Activated T-cell treated with anti-CD3 and anti-CD28 coated beads, Interleukin-2, amount 50 U/mL, for 4 hours (primary cell): Measurements from ENCODE around the gene NME4. TPM values are rescaled to one million over a fixed set of nuclear protein-coding genes. Genes with fewer than 3 reads are reported as not detected.
"Not testable (repeated sequence)": the region's sequence is repeated elsewhere in the genome, so short reads cannot be mapped to it uniquely, and the experiment has no call there.

Experiments used
- ATAC-seq, 2 donors: fragments of 200-7000 bp; cut with Tn5 transposase; one replicate each; pipeline ENCODE4 v1.10.0; 2021
- DNase-seq: peaks from one replicate; pipeline ENCODE4 v3.0.0-alpha.2; 2020
- H3K27me3 Mint-ChIP-seq: one replicate; pipeline ENCODE4 v1.8.0; 2021; ENCODE audit warnings: low read depth, mixed read lengths
- H3K36me3 Mint-ChIP-seq: one replicate; pipeline ENCODE4 v1.8.0; 2022; ENCODE audit warnings: mixed read lengths; ENCODE audit not compliant: insufficient read depth
- H3K4me1 Mint-ChIP-seq: one replicate; pipeline ENCODE4 v1.8.0; 2021; ENCODE audit warnings: low read depth, mixed read lengths
- H3K4me3 Mint-ChIP-seq: one replicate; pipeline ENCODE4 v1.8.0; 2021; ENCODE audit warnings: mild to moderate bottlenecking, moderate library complexity, mixed read lengths
- H3K9me3 Mint-ChIP-seq: one replicate; pipeline ENCODE4 v1.8.0; 2021; ENCODE audit warnings: mixed read lengths
- total RNA-seq, 3 donors: library from RNA; stranded (reverse); gene quantifications; one replicate each; pipeline ENCODE4 v1.2.1, GENCODE V29; 2021

Gene NME4
- total RNA-seq, 3 donors from 2014 or later: 46.1 to 78.9 (median 52.7) TPM

DNA sequence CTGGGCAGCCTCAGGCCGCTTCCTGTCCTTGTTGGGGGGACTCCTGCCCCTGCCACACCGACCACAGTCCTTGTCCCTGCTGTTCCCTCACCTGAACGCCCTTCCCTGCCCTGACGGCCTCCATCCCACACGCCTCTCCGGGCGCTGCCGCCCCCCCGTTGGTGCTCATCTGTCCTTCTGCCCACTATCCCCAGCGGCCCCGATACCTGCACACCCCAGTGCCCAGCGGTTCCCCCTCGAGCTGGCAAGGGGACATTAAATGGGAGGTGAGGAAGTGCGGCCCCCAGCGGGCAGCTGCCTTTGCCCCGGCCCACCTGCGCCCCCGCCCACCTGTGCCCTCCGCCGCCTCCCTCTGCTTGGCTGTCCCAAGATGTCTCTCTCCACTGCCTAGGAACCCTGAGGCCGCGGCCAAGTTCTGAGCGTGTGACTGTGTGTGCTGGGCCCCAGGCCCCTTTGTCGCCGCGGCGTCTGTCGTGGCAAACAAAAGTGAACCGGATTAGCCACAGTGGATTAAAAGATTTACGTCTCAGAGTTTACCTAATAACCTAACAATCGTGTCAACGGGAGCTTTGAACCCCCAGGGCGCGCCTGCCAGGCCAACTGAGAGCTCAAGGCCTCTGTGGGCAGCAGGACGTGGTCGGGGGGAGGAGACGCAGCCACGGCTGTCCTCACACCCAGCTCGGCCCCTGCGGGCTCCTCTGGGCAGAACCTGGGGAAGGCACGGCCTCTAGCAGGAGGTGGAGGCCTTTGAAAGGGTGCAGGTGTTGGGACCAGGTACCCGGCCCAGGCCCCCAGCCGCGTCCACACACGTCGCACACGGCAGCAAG is 36.9 kb upstream of the NME4 start:
- no peaks in the 10 kb centered on the region for H3K9me3 Mint-ChIP-seq
- peaks cover 8% of the 10 kb centered on the region for H3K27me3 Mint-ChIP-seq
- no peaks in the 10 kb centered on the region for H3K36me3 Mint-ChIP-seq
- DNase-seq (no peak), ATAC-seq (no peak)
- peaks cover 13% of the 10 kb centered on the region for H3K4me1 Mint-ChIP-seq
- no peak overlapping the region for H3K4me3 Mint-ChIP-seq

DNA sequence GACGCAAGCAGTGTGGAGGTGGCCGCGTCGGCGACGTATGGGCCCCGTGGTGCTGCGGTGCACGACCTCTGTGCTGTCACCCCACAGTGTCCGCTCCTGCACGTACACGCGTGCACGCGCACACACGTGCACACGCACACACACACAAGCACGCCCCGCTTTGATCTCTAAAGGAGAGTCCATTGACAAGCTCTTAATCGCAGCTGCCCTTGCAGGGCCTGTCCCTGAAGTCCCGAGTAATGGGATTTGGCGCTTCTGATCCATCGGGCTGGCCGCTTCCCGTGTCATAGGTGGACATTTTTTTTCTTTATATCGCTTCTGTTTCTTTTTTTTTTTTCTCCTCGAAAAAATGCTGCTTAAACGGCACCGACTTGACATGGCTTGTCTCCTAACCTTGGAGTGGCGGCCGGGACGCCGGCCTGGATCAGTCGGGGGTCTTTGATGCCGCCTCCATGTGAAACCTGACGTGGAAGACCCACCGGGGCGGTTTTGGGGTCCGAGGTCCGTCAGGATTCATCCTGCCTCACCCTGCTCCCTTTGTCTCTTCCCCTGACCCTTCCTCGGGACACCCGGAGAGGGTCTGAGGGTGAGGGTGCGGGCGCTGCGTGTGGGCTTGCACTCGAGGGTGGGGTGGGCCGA is 36.2 kb upstream of the NME4 start:
- DNase-seq (no peak), ATAC-seq (no peak)
- H3K4me1 Mint-ChIP-seq: peaks cover 6% of the 10 kb centered on the region
- no peaks in the 10 kb centered on the region for H3K36me3 Mint-ChIP-seq
- H3K4me3 Mint-ChIP-seq: no peak overlapping the region
- H3K9me3 Mint-ChIP-seq: no peaks in the 10 kb centered on the region
- H3K27me3 Mint-ChIP-seq: peaks cover 8% of the 10 kb centered on the region

DNA sequence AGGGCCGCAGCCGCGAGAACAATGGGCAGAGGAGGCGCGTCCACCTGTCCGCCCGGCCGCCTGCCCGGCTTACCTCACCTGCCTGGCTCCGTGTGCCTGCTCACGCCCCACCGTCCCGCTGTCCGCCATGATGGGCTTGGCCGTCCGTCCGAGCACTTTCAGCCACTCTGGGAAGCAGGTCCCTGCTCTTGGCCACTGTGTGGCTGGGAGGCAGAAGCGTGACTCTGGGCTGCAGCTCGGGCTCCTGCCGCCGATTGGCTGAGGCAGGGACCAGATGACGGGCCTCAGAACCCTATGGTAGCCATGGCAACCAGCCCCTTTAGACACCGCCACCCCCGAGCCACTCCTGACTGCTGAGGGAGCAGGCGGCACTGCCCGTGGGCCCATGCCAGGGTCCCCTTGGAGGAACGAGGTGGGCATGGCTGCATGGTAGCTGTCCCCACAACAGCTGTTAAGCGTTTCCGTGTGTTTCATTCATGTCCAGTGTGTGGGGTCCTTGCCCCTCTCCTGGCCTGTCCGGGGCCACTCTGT is 35.6 kb upstream of the NME4 start:
- Mint-ChIP-seq H3K4me1 (peaks cover 4% of the 10 kb centered on the region), H3K4me3 (no peak overlapping the region), H3K9me3 (no peaks in the 10 kb centered on the region), H3K36me3 (no peaks in the 10 kb centered on the region), H3K27me3 (peaks cover 8% of the 10 kb centered on the region)
- ATAC-seq: no peak
- DNase-seq: no peak

GRCh38 chr16:361872-362701 is 34.9 kb upstream of the NME4 start:
- Mint-ChIP-seq H3K4me1 (peaks cover 2% of the 10 kb centered on the region), H3K9me3 (no peaks in the 10 kb centered on the region), H3K27me3 (peaks cover 8% of the 10 kb centered on the region), H3K4me3 (no peak overlapping the region), H3K36me3 (peaks cover 5% of the 10 kb centered on the region)
- DNase-seq (peak; percentile 70), ATAC-seq (peak; percentile 94 to 95)

- not testable (repeated sequence) for DNase-seq, H3K27me3 Mint-ChIP-seq, H3K4me1 Mint-ChIP-seq, H3K36me3 Mint-ChIP-seq, ATAC-seq, H3K9me3 Mint-ChIP-seq, H3K4me3 Mint-ChIP-seq
These were observed 34.3 kb upstream of the NME4 start for GRCh38 chr16:362702-362999.

DNA sequence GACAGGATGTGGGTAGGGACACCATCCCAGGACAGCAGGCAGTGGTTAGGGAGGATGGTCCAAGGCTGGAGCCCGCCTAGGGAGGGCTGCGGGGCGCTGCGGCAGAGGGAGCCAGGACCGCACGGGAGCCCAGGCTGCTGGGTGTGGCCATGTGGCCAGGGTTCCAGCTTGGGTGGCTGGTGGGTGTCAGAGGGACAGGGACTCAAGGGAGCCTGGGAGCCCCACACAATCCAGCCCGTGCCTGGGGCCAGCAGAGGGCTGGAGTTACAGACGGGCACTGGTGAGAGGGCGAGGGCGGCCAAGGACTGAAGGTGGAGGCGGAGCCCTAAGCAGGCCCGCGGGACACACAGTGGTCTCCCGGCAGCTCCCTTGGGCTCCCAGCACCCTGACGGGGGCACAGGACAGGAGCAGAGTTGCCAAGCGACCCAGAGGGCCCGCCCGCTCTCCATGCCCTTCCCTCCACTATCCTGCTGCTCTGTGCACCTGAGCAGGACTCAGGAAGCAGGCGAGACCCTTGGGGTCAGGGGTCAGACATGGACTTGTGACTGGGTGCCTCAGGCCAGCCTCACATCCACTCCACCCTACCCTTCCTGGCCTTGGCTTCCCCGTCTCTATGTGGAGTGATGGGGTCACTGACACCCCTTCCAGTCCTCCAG is 33.8 kb upstream of the NME4 start:
- no peak overlapping the region for H3K4me3 Mint-ChIP-seq
- DNase-seq: no peak
- peaks cover 8% of the 10 kb centered on the region for H3K27me3 Mint-ChIP-seq
- H3K9me3 Mint-ChIP-seq: no peaks in the 10 kb centered on the region
- peaks cover 6% of the 10 kb centered on the region for H3K36me3 Mint-ChIP-seq
- peaks cover 2% of the 10 kb centered on the region for H3K4me1 Mint-ChIP-seq
- ATAC-seq: no peak

DNA sequence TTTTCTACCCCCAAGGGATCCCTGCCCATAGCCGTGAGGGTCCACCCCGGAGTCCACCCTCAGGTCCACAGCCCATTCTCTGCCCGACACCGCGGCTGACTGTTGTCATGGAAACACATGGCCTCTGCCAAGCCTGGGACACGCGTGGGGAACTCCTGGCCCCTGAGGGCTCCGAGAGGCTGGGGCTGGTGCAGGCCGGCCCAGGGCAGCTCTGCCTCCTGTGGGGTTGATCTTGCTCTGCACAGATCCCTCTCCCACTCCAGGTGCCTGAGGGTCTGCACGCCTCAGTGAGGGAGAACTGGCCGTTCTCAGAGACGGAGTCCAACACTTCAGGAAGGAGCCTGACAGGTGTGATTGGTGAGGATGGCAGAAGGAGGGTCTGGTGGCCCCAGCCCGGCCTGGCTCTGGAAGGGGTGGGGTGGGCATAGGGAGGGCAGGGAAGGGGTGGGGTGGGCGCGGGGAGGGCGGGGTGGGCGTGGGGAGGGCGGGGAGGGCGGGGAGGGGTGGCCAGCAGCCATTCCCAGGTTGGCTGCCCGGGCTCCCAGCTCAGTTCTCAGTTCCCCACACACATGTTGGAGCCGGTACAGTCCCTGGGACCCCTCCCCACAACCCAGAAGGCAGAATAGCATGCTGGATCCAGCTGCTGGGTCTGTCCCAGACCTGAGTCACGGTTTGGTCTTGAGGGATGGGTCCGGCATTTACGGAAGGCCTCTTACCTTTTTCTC is 33.1 kb upstream of the NME4 start:
- DNase-seq (no peak), ATAC-seq (no peak)
- peaks cover 6% of the 10 kb centered on the region for H3K36me3 Mint-ChIP-seq
- no peak overlapping the region for H3K4me3 Mint-ChIP-seq
- peaks cover 2% of the 10 kb centered on the region for H3K4me1 Mint-ChIP-seq
- no peaks in the 10 kb centered on the region for H3K9me3 Mint-ChIP-seq
- peaks cover 8% of the 10 kb centered on the region for H3K27me3 Mint-ChIP-seq

GRCh38 chr16:364595-365491 is 32.2 kb upstream of the NME4 start:
- Mint-ChIP-seq H3K36me3 (peaks cover 6% of the 10 kb centered on the region), H3K4me1 (peaks cover 7% of the 10 kb centered on the region), H3K27me3 (peaks cover 8% of the 10 kb centered on the region), H3K9me3 (no peaks in the 10 kb centered on the region), H3K4me3 (no peak overlapping the region)
- DNase-seq (no peak), ATAC-seq (no peak)

- ATAC-seq: no peak
- peaks cover 6% of the 10 kb centered on the region for H3K36me3 Mint-ChIP-seq
- H3K27me3 Mint-ChIP-seq: peaks cover 8% of the 10 kb centered on the region
These were observed 30.5 kb upstream of the NME4 start for GRCh38 chr16:366476-366875.

GRCh38 chr16:367333-367903 is 29.6 kb upstream of the NME4 start:
- no peak overlapping the region for H3K4me3 Mint-ChIP-seq
- ATAC-seq (no peak), DNase-seq (no peak)
- peaks cover 5% of the 10 kb centered on the region for H3K27me3 Mint-ChIP-seq
- H3K9me3 Mint-ChIP-seq: no peaks in the 10 kb centered on the region
- peaks cover 6% of the 10 kb centered on the region for H3K36me3 Mint-ChIP-seq
- H3K4me1 Mint-ChIP-seq: peaks cover 14% of the 10 kb centered on the region

More at GRCh38 chr16:366476-366875, 30.5 kb upstream of the NME4 start:
- peaks cover 16% of the 10 kb centered on the region for H3K4me1 Mint-ChIP-seq
- DNase-seq: no peak
- no peak overlapping the region for H3K4me3 Mint-ChIP-seq
- no peaks in the 10 kb centered on the region for H3K9me3 Mint-ChIP-seq

DNA sequence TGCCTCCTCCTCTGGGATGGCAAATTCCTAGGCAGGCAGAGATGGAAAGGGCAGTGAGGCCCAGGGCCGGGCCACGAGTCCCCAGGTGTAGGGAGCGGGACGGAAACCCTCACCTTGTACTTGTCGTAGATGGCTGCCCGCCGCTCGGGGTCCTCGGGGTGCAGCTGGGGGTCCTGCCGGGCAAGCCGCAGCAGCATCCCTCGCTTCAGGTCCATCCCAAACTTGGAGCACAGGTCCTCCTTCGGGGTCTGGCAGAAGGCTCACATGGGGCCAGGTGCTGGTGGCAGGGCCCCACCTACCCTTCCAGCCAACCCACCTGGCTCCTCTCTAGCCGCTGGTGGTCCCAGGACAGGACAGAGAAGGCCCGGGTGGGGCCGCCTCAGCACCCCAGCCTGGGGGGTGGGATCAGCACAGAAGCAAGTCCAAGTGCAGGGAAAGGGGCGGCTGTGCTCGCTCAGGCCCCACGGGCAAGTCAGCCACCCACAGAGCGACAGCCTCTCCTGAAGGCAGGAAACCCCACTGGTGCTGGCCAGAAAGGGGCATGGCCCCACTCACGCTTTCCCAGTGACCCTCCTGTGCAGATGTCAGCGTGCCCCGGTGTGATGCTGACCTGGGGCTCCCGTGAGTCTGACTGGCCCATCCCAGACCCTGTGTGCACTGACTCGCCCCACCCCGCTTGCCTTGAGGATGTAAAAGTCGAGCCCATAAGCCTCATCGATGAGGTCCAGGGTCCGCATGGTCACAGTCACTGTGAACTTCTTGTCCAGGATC is 28.4 kb upstream of the NME4 start:
- DNase-seq (no peak), ATAC-seq (no peak)
- Mint-ChIP-seq H3K4me3 (no peak overlapping the region), H3K27me3 (peaks cover 3% of the 10 kb centered on the region), H3K9me3 (no peaks in the 10 kb centered on the region), H3K36me3 (peaks cover 6% of the 10 kb centered on the region), H3K4me1 (peaks cover 14% of the 10 kb centered on the region)

- peak overlapping the region; percentile 68 for H3K4me3 Mint-ChIP-seq
- no peaks in the 10 kb centered on the region for H3K9me3 Mint-ChIP-seq
- DNase-seq (no peak), ATAC-seq (no peak)
- peaks cover 14% of the 10 kb centered on the region for H3K4me1 Mint-ChIP-seq
- no peaks in the 10 kb centered on the region for H3K27me3 Mint-ChIP-seq
- H3K36me3 Mint-ChIP-seq: peaks cover 6% of the 10 kb centered on the region
These were observed 27.6 kb upstream of the NME4 start for GRCh38 chr16:369275-369865.
